Keratinocyte (primary cell): Measurements from ENCODE around the gene POMT2. TPM values are rescaled to one million over a fixed set of nuclear protein-coding genes. Genes with fewer than 3 reads are reported as not detected.

Experiments
- DNase-seq: peaks from one replicate; pipeline ENCODE4 v3.0.0-alpha.2; 2011; ENCODE audit warnings: low read depth, missing footprints, low spot score
- FAIRE-seq: peaks from 2 replicates; lab custom pipeline; 2011; peaks lifted over from hg19 to GRCh38; lab: Jason Lieb, UNC
- H2AFZ ChIP-seq: 2 replicates; pipeline ENCODE4 v1.6.0; 2012; ENCODE audit warnings: low read length, control low read depth, inconsistent platforms; ENCODE audit not compliant: control insufficient read depth
- H3K27ac ChIP-seq: 2 replicates; pipeline ENCODE4 v1.5.1; 2011; ENCODE audit warnings: low read length; ENCODE audit not compliant: control insufficient read depth, insufficient read depth
- H3K27me3 ChIP-seq: 3 replicates; pipeline ENCODE4 v1.6.0; 2011; ENCODE audit warnings: low read length; ENCODE audit not compliant: control insufficient read depth, insufficient read depth; ENCODE audit errors: extremely low read depth
- H3K36me3 ChIP-seq, 2 experiments: 2 replicates in 1 of 2; 3 replicates in 1 of 2; pipeline ENCODE4 v1.5.1; 2011; ENCODE audit warnings: low read length in 2 of 2, mild to moderate bottlenecking in 1 of 2; ENCODE audit not compliant: control insufficient read depth in 2 of 2, insufficient read depth in 2 of 2; ENCODE audit errors: extremely low read depth in 1 of 2
- H3K4me1 ChIP-seq: 3 replicates; pipeline ENCODE4 v1.5.1; 2011; ENCODE audit warnings: low read length; ENCODE audit not compliant: control insufficient read depth, insufficient read depth; ENCODE audit errors: extremely low read depth
- H3K4me2 ChIP-seq: 3 replicates; pipeline ENCODE4 v1.6.0; 2011; ENCODE audit warnings: low read depth, low read length; ENCODE audit not compliant: control insufficient read depth, insufficient read depth; ENCODE audit errors: extremely low read depth
- H3K4me3 ChIP-seq, 3 experiments: fragments of 200-600 bp in 1 of 3; sonication (generic) in 1 of 3; 2 replicates in 2 of 3; 3 replicates in 1 of 3; pipeline ENCODE4 v1.5.1; 2011 to 2016; ENCODE audit warnings: low read length in 3 of 3, mild to moderate bottlenecking in 3 of 3, control low read depth in 2 of 3, inconsistent platforms in 1 of 3, low read depth in 1 of 3, mixed read lengths in 1 of 3, mixed run types in 1 of 3, moderate library complexity in 1 of 3; ENCODE audit not compliant: control insufficient read depth in 2 of 3, insufficient read depth in 2 of 3; ENCODE audit errors: extremely low read depth in 1 of 3
- H3K79me2 ChIP-seq: 2 replicates; pipeline ENCODE4 v1.6.0; 2012; ENCODE audit warnings: low read length; ENCODE audit not compliant: control insufficient read depth, insufficient read depth
- H3K9ac ChIP-seq: 3 replicates; pipeline ENCODE4 v1.6.0; 2011; ENCODE audit warnings: low read length; ENCODE audit not compliant: control insufficient read depth, insufficient read depth; ENCODE audit errors: extremely low read depth
- H3K9me1 ChIP-seq: 3 replicates; pipeline ENCODE4 v1.6.0; 2011; ENCODE audit warnings: low read length; ENCODE audit not compliant: control insufficient read depth, insufficient read depth; ENCODE audit errors: extremely low read depth
- H3K9me3 ChIP-seq: 2 replicates; pipeline ENCODE4 v1.5.1; 2012; ENCODE audit warnings: low read depth, low read length; ENCODE audit not compliant: control insufficient read depth
- H4K20me1 ChIP-seq: 3 replicates; pipeline ENCODE4 v1.6.0; 2011; ENCODE audit warnings: low read length; ENCODE audit not compliant: control insufficient read depth, insufficient read depth; ENCODE audit errors: extremely low read depth
- CTCF ChIP-seq, 3 experiments: IDR thresholded peaks in 1 of 3; conservative IDR thresholded peaks in 1 of 3; optimal IDR thresholded peaks in 1 of 3; 2 replicates in 2 of 3; 3 replicates in 1 of 3; pipeline versions ENCODE3 to v1.5.1; 2011; ENCODE audit warnings: low read length in 3 of 3, mild to moderate bottlenecking in 3 of 3, moderate library complexity in 2 of 3, control low read depth in 1 of 3, inconsistent platforms in 1 of 3; ENCODE audit not compliant: insufficient read depth in 2 of 3; ENCODE audit errors: extremely low read depth in 1 of 3
- EZH2 ChIP-seq: IDR thresholded peaks from one replicate; pipeline ENCODE4 v1.6.1; 2012; ENCODE audit warnings: inconsistent platforms, mild to moderate bottlenecking, low read length, moderate library complexity
- dilution Hi-C: fragments of 300-500 bp; cut with MboI; formaldehyde crosslinking; loops from one replicate; pipeline ENCODE4 v1.7.0; 2020; ENCODE audit warnings: low sequenced_read_pairs; ENCODE audit not compliant: extremely low pct_ligation_motif_present
- polyA plus RNA-seq, 5 experiments: library from polyadenylated mRNA; depleted of rRNA in 3 of 5; stranded (reverse) in 3 of 5; stranded (forward) in 1 of 5; unstranded in 1 of 5; fragments of >200 nt; gene quantifications; 1 replicate in 1 of 5; 2 replicates in 3 of 5; 3 replicates in 1 of 5; pipeline versions ENCODE4 v1.2.1 to v1.2.3, GENCODE V29; 2011 to 2012; ENCODE audit warnings: missing spikeins in 2 of 5, low read depth in 1 of 5, low replicate concordance in 1 of 5

POMT2 gene
- polyA plus RNA-seq, 1 donor (not counting 4 experiments of a cell fraction or from before 2014, with no cell fraction given): 21.1 TPM

DNA sequence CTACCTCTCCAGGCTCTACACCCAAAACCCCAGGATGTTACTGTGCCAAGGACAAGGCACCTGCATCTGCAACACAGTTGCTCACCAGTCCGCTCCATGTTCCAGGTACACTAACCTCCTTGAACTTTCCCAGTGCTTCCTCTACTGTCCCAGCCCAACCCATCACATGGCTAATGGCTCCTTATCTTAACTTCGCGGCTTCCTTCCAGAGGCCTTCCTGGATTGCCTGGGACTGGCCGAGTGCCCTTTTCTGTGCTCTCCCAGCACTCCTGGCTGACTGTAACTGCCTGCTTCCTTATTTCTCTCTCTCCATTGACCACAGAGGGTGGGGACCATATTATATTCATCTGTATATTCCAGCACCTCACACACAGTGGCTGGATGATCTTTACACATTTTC lies 20.9 kb downstream of the POMT2 start:
- FAIRE-seq (no peak), DNase-seq (no peak)
- peaks cover 9 to 31% of the 10 kb centered on the region in 2 experiments for H3K36me3 ChIP-seq
- H2AFZ ChIP-seq: no peak overlapping the region
- H3K9me3 ChIP-seq: no peaks in the 10 kb centered on the region
- no peaks in the 10 kb centered on the region for H4K20me1 ChIP-seq
- no peak overlapping the region for H3K4me2 ChIP-seq
- no peak for TF ChIP-seq EZH2
- TF ChIP-seq CTCF (optimal IDR thresholded peaks at IDR 0.05 in 1 of 3, IDR thresholded peaks at IDR 0.05 in 1 of 3, conservative IDR thresholded peaks at IDR 0.05 in 1 of 3; ENCODE audit: extremely low read depth in 1 of 3, insufficient read depth in 2 of 3, low read length in 3 of 3): no peak
- H3K79me2 ChIP-seq: no peaks in the 10 kb centered on the region
- H3K27ac ChIP-seq: no peak overlapping the region
- H3K9ac ChIP-seq: no peak overlapping the region
- no peaks in the 10 kb centered on the region for H3K9me1 ChIP-seq
- H3K4me1 ChIP-seq: peaks cover 22% of the 10 kb centered on the region
- no peaks in the 10 kb centered on the region for H3K27me3 ChIP-seq
- no peak overlapping the region for H3K4me3 ChIP-seq
- dilution Hi-C loops: no loop called here

- Histone ChIP-seq H3K9me1 (no peaks in the 10 kb centered on the region), H3K79me2 (no peaks in the 10 kb centered on the region), H3K36me3 (peaks cover 9 to 31% of the 10 kb centered on the region in 2 experiments), H4K20me1 (no peaks in the 10 kb centered on the region), H3K27ac (no peak overlapping the region), H3K9me3 (no peaks in the 10 kb centered on the region), H3K4me1 (no peaks in the 10 kb centered on the region), H3K9ac (no peak overlapping the region), H3K27me3 (no peaks in the 10 kb centered on the region), H3K4me2 (no peak overlapping the region), H2AFZ (no peak overlapping the region), H3K4me3 (no peak overlapping the region)
- FAIRE-seq (no peak), DNase-seq (no peak)
- dilution Hi-C loops: no loop called here
- TF ChIP-seq EZH2: no peak
- TF ChIP-seq CTCF (optimal IDR thresholded peaks at IDR 0.05 in 1 of 3, IDR thresholded peaks at IDR 0.05 in 1 of 3, conservative IDR thresholded peaks at IDR 0.05 in 1 of 3; ENCODE audit: extremely low read depth in 1 of 3, insufficient read depth in 2 of 3, low read length in 3 of 3): no peak
Observed at GRCh38 chr14:77296906-77297305, 23.8 kb downstream of the POMT2 start.
